Measurements from ENCODE around the gene CEPT1. TPM values are rescaled to one million over a fixed set of nuclear protein-coding genes. Genes with fewer than 3 reads are reported as not detected.

CEPT1 gene
- total RNA-seq, 1 donor from 2014 or later: 24.2 TPM

DNA sequence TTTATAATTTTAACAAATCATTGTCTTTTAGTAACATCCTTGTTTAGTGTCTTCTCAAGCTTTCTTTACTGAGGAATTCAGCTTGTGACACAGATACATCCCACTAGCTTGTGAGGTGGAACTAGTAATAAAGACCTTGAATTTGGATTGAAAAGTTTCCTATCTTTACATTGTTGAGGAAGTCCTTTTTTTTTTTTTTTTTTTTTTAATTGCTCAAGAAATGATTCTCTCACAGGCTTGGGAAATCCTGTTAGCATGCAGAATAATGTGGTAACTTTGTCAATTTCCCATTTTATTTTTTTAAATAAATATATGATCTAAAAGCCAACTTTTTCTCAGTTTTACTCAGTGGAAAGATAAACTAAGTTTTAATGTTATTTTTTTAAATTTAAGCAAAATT lies 44.6 kb downstream of the CEPT1 start:
- peaks cover 27% of the 10 kb centered on the region for H3K36me3 Mint-ChIP-seq (ENCODE audit: low read depth)
- no peak overlapping the region for H3K27ac Mint-ChIP-seq (ENCODE audit: unreplicated experiment)
- TF ChIP-seq, protein P1, sequence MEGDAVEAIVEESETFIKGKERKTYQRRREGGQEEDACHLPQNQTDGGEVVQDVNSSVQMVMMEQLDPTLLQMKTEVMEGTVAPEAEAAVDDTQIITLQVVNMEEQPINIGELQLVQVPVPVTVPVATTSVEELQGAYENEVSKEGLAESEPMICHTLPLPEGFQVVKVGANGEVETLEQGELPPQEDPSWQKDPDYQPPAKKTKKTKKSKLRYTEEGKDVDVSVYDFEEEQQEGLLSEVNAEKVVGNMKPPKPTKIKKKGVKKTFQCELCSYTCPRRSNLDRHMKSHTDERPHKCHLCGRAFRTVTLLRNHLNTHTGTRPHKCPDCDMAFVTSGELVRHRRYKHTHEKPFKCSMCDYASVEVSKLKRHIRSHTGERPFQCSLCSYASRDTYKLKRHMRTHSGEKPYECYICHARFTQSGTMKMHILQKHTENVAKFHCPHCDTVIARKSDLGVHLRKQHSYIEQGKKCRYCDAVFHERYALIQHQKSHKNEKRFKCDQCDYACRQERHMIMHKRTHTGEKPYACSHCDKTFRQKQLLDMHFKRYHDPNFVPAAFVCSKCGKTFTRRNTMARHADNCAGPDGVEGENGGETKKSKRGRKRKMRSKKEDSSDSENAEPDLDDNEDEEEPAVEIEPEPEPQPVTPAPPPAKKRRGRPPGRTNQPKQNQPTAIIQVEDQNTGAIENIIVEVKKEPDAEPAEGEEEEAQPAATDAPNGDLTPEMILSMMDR (IDR thresholded peaks at IDR 0.05): no peak
- H3K27me3 Mint-ChIP-seq (ENCODE audit: low read depth): no peaks in the 10 kb centered on the region
- no peaks in the 10 kb centered on the region for H3K4me1 Mint-ChIP-seq (ENCODE audit: low read depth)
- no peaks in the 10 kb centered on the region for H3K9me3 Mint-ChIP-seq (ENCODE audit: low read depth)
- no peak for DNase-seq (ENCODE audit: low spot score)
- no peak overlapping the region for H3K4me3 Mint-ChIP-seq (ENCODE audit: unreplicated experiment)

GRCh38 chr1:111190931-111191451 lies 51.0 kb downstream of the CEPT1 start:
- Mint-ChIP-seq H3K27me3 (ENCODE audit: low read depth) (no peaks in the 10 kb centered on the region), H3K4me3 (ENCODE audit: unreplicated experiment) (no peak overlapping the region), H3K27ac (ENCODE audit: unreplicated experiment) (no peak overlapping the region), H3K9me3 (ENCODE audit: low read depth) (no peaks in the 10 kb centered on the region), H3K36me3 (ENCODE audit: low read depth) (peaks cover 9% of the 10 kb centered on the region), H3K4me1 (ENCODE audit: low read depth) (peaks cover 16% of the 10 kb centered on the region)
- TF ChIP-seq, protein P1 (IDR thresholded peaks at IDR 0.05): no peak
- DNase-seq (ENCODE audit: low spot score): no peak

DNA sequence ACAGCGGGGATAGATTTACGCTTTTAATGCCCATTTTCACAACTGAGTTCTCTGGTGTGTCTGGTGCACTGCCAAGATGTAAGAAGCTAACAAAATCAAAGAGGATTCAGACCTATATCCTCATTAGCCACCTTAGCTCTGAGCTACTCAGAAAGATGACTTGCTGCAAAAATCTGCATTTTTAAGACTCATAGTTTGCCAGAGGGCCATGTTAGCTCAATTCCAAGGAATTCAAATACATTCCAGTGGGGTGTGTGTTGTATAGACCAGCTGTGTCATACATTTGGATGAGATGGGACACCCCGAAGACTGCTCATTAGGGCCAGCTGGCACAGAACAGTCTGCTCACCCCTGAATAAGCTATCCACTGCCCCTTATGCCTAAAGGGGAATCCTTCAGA lies 51.5 kb downstream of the CEPT1 start:
- Mint-ChIP-seq H3K4me1 (ENCODE audit: low read depth) (peaks cover 16% of the 10 kb centered on the region), H3K27me3 (ENCODE audit: low read depth) (no peaks in the 10 kb centered on the region), H3K27ac (ENCODE audit: unreplicated experiment) (no peak overlapping the region), H3K36me3 (ENCODE audit: low read depth) (peaks cover 9% of the 10 kb centered on the region), H3K9me3 (ENCODE audit: low read depth) (no peaks in the 10 kb centered on the region), H3K4me3 (ENCODE audit: unreplicated experiment) (no peak overlapping the region)
- no peak for DNase-seq (ENCODE audit: low spot score)
- TF ChIP-seq, protein P1 (IDR thresholded peaks at IDR 0.05): no peak

DNA sequence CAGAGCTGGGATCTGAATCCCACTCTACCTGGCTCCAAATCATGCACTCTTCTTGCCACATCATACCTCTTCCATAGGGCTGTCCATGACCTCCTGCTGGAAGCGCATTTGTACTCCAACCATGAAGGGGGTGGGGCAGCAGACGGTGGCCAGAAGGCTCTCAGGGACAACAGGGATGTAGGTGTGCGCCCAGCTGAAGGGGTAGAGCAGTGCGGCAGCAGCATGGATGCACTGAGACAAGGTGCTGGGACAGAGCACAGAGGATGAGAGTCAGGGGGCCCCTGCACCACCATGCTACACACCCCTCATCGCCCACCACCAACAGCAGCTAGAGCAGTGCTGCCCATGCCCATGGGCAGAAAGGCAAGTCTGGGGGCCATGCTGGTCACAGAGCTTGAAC lies 52.1 kb downstream of the CEPT1 start:
- Mint-ChIP-seq H3K4me3 (ENCODE audit: unreplicated experiment) (no peak overlapping the region), H3K27me3 (ENCODE audit: low read depth) (no peaks in the 10 kb centered on the region)

GRCh38 chr1:111192658-111193519 lies 52.9 kb downstream of the CEPT1 start:
- no peaks in the 10 kb centered on the region for H3K9me3 Mint-ChIP-seq (ENCODE audit: low read depth)
- DNase-seq (ENCODE audit: low spot score): no peak
- H3K27ac Mint-ChIP-seq (ENCODE audit: unreplicated experiment): no peak overlapping the region
- no peaks in the 10 kb centered on the region for H3K27me3 Mint-ChIP-seq (ENCODE audit: low read depth)
- no peak overlapping the region for H3K4me3 Mint-ChIP-seq (ENCODE audit: unreplicated experiment)
- peaks cover 3% of the 10 kb centered on the region for H3K36me3 Mint-ChIP-seq (ENCODE audit: low read depth)
- H3K4me1 Mint-ChIP-seq (ENCODE audit: low read depth): peaks cover 16% of the 10 kb centered on the region
- TF ChIP-seq, protein P1 (IDR thresholded peaks at IDR 0.05): no peak

More for the DNA sequence above, 52.1 kb downstream of the CEPT1 start:
- Mint-ChIP-seq H3K9me3 (ENCODE audit: low read depth) (no peaks in the 10 kb centered on the region), H3K27ac (ENCODE audit: unreplicated experiment) (no peak overlapping the region), H3K4me1 (ENCODE audit: low read depth) (peaks cover 16% of the 10 kb centered on the region), H3K36me3 (ENCODE audit: low read depth) (peaks cover 5% of the 10 kb centered on the region)
- TF ChIP-seq, protein P1 (IDR thresholded peaks at IDR 0.05): no peak
- DNase-seq (ENCODE audit: low spot score): no peak
